Stomach (tissue), 9 donors: Measurements from ENCODE around the gene SCIMP. TPM values are rescaled to one million over a fixed set of nuclear protein-coding genes. Genes with fewer than 3 reads are reported as not detected.

Experiments
- DNase-seq, 2 donors: peaks; one replicate each; pipeline versions ENCODE4 v3.0.0 to v3.0.0-alpha.2; 2013 to 2019
- H3K27ac ChIP-seq, 5 donors: fragments of 200-600 bp in 4 of 5; sonication (generic) in 4 of 5; one replicate each; pipeline ENCODE4 v1.5.1; 2013 to 2019; ENCODE audit warnings: mild to moderate bottlenecking in 1 of 5, moderate library complexity in 1 of 5
- H3K27me3 ChIP-seq, 3 donors: fragments of 200-600 bp; sonication (generic); one replicate each; pipeline ENCODE4 v1.5.1; 2017 to 2019; ENCODE audit warnings: mixed run types in 1 of 3
- H3K36me3 ChIP-seq, 4 donors: fragments of 200-600 bp; sonication (generic); 1 replicate in 3 of 4; 2 replicates in 1 of 4; pipeline ENCODE4 v1.5.1; 2016 to 2019
- H3K4me1 ChIP-seq, 4 donors: fragments of 200-600 bp; sonication (generic); one replicate each; pipeline ENCODE4 v1.5.1; 2016 to 2019
- H3K4me3 ChIP-seq, 4 donors: fragments of 200-600 bp; sonication (generic) in 3 of 4; one replicate each; pipeline ENCODE4 v1.5.1; 2016 to 2019; ENCODE audit warnings: mild to moderate bottlenecking in 1 of 4
- H3K9me3 ChIP-seq, 4 donors: fragments of 200-600 bp; sonication (generic); one replicate each; pipeline ENCODE4 v1.5.1; 2016 to 2019
- CTCF ChIP-seq, 7 experiments: fragments of 450-650 bp in 4 of 7; fragments of 200-600 bp in 3 of 7; sonication (generic) in 3 of 7; IDR thresholded peaks; one replicate each; pipeline ENCODE4 v1.5.1; 2016 to 2019; ENCODE audit warnings: antibody characterized with exemption in 7 of 7, control low read depth in 2 of 7, mild to moderate bottlenecking in 1 of 7
- EP300 ChIP-seq: sonication (generic); formaldehyde crosslinking; IDR thresholded peaks from one replicate; pipeline ENCODE4 v1.6.1; 2017; ENCODE audit warnings: antibody characterized with exemption
- POLR2A ChIP-seq, 4 donors: fragments of 450-650 bp; IDR thresholded peaks; one replicate each; pipeline ENCODE4 v1.6.1; 2016; ENCODE audit warnings: antibody characterized with exemption in 4 of 4, control low read depth in 2 of 4, mild to moderate bottlenecking in 1 of 4, moderate library complexity in 1 of 4
- POLR2AphosphoS5 ChIP-seq, 3 donors: sonication (generic); formaldehyde crosslinking; IDR thresholded peaks; one replicate each; pipeline ENCODE4 v1.6.1; 2016; ENCODE audit warnings: antibody characterized with exemption in 3 of 3
- WGBS, 5 donors: extraction: QIAGEN DNeasy Blood & Tissue Kit in 3 of 5; methylation state at CpG; one replicate each; pipeline versions ENCODE4 v1.1.5 to v1.1.7; 2013 to 2018; 5-methylcytosine and 5-hydroxymethylcytosine counted together
- intact Hi-C: fragments of 100-400 bp; cut with DNase I; formaldehyde crosslinking; loops from one replicate; pipeline ENCODE4 v1.15.1; 2023; ENCODE audit warnings: low total_unique reads
- polyA plus RNA-seq, 3 donors: library from polyadenylated mRNA; stranded (reverse); fragments of 200-250 nt; gene quantifications; one replicate each; pipeline ENCODE4 v1.2.3, GENCODE V29; 2013
- total RNA-seq, 5 donors: library from RNA; depleted of rRNA; stranded (reverse); fragments of >200 nt; gene quantifications; one replicate each; pipeline versions ENCODE4 v1.1.0 to v1.2.3, GENCODE V29; 2014 to 2016
- donor health status: healthy with polysubstance abuse.
- donor health status: Bipolar disorder and iron deficiency.
- donor health status: healthy.

The SCIMP gene
- total and polyA plus RNA-seq, 8 donors = 0.62 to 2.1 (median 0.91) TPM; not detected in 4

- 1 to 4% (median 3%) methylated on average over 34 to 82 of the region's 82 CpGs for WGBS, 5 donors
- intact Hi-C loops = loop anchor here (10.0 kb wide), 1 partner anchor 77 kb away; the partner anchor contains the start of genes USP6 and ZNF232
Measured at GRCh38 chr17:5191541-5192417, 42.9 kb downstream of the SCIMP start, which contains the start of gene ZNF594. Gene ZNF594, minus strand, starts transcription at chr17:5191868. Its CDS starts 7,612 bp downstream, at chr17:5184256.

GRCh38 chr17:5184288-5184687 lies 50.4 kb downstream of the SCIMP start:
- TF ChIP-seq POLR2AphosphoS5 (IDR thresholded peaks at IDR 0.05) (no peak), CTCF (IDR thresholded peaks at IDR 0.05) (no peak), EP300 (no peak), POLR2A (IDR thresholded peaks at IDR 0.05) (no peak)
- H3K27ac ChIP-seq = no peak overlapping the region
- WGBS, 5 donors = 81 to 99% (median 92%) methylated on average over 2 of the region's 2 CpGs
- no peak overlapping the region for H3K4me3 ChIP-seq
- intact Hi-C loops = no loop called here
- no peak for DNase-seq
- H3K27me3 ChIP-seq = no peaks in the 10 kb centered on the region
- H3K4me1 ChIP-seq = no peaks in the 10 kb centered on the region
- H3K36me3 ChIP-seq = peaks cover 0 to 58% (median 30%) of the 10 kb centered on the region in 4 donors
- H3K9me3 ChIP-seq = peaks cover 76 to 100% (median 93%) of the 10 kb centered on the region in 4 donors

More at GRCh38 chr17:5191541-5192417, 42.9 kb downstream of the SCIMP start, which contains the start of gene ZNF594:
- Histone ChIP-seq H3K36me3 (peaks cover 5 to 31% (median 22%) of the 10 kb centered on the region in 4 donors), H3K27ac (peak within 1 kb of the TSS; percentile 55 to 88 (median 83)), H3K4me3 (peak within 1 kb of the TSS; percentile 78 to 91 (median 89)), H3K27me3 (no peaks in the 10 kb centered on the region), H3K4me1 (peaks cover 6 to 24% (median 21%) of the 10 kb centered on the region in 4 donors), H3K9me3 (peaks cover 3 to 37% (median 27%) of the 10 kb centered on the region in 4 donors)
- peak; percentile 97 to 99 for DNase-seq
- TF ChIP-seq CTCF (IDR thresholded peaks at IDR 0.05) (peak in 5 of 7 experiments; percentile 53 to 71 (median 59)), EP300 (no peak), POLR2A (IDR thresholded peaks at IDR 0.05) (no peak), POLR2AphosphoS5 (IDR thresholded peaks at IDR 0.05) (peak; percentile 63 to 91 (median 75))

GRCh38 chr17:5183410-5183793 lies 51.3 kb downstream of the SCIMP start:
- intact Hi-C loops = no loop called here
- no peaks in the 10 kb centered on the region for H3K4me1 ChIP-seq
- peaks cover 82 to 100% (median 96%) of the 10 kb centered on the region in 4 donors for H3K9me3 ChIP-seq
- no peak overlapping the region for H3K4me3 ChIP-seq
- no peak overlapping the region for H3K27ac ChIP-seq
- TF ChIP-seq EP300 (no peak), POLR2A (IDR thresholded peaks at IDR 0.05) (no peak), CTCF (IDR thresholded peaks at IDR 0.05) (no peak)
- H3K27me3 ChIP-seq = no peaks in the 10 kb centered on the region
- no peak for DNase-seq
- H3K36me3 ChIP-seq = peaks cover 0 to 63% (median 29%) of the 10 kb centered on the region in 4 donors

- Histone ChIP-seq H3K27ac (no peak overlapping the region), H3K36me3 (peaks cover 0 to 63% (median 26%) of the 10 kb centered on the region in 4 donors), H3K27me3 (no peaks in the 10 kb centered on the region), H3K4me3 (no peak overlapping the region), H3K4me1 (no peaks in the 10 kb centered on the region), H3K9me3 (peaks cover 82 to 100% (median 96%) of the 10 kb centered on the region in 4 donors)
- intact Hi-C loops = no loop called here
- WGBS, 5 donors = 98 to 100% (median 98%) methylated on average over 6 of the region's 6 CpGs
- TF ChIP-seq POLR2A (IDR thresholded peaks at IDR 0.05) (no peak), EP300 (no peak), CTCF (IDR thresholded peaks at IDR 0.05) (no peak), POLR2AphosphoS5 (IDR thresholded peaks at IDR 0.05) (no peak)
- DNase-seq = no peak
Measured at GRCh38 chr17:5182597-5183409, 51.9 kb downstream of the SCIMP start.
